GM11168 (cell line): ENCODE results near the gene PAQR4.
"Not testable (repeated sequence)": the region's sequence is repeated elsewhere in the genome, so short reads cannot be mapped to it uniquely, and the experiment has no call there.

Source experiments
- in situ Hi-C: fragments of 300-500 bp; cut with MboI; formaldehyde crosslinking; loops from one replicate; pipeline ENCODE4 v1.12.0; 2022; ENCODE audit warnings: low sequenced_read_pairs; ENCODE audit not compliant: unreplicated experiment

The PAQR4 gene

GRCh38 chr16:2968738-2969544 lies at the start of gene PAQR4:
PAQR4 (plus strand) TSS chr16:2969348; CDS start chr16:2969675, 327 bp downstream.
- in situ Hi-C loops = no loop called here

- in situ Hi-C loops = loop anchor here (5.0 kb wide), 1 partner anchor 42 kb away; no protein-coding TSS in a partner anchor
Observed at GRCh38 chr16:2919511-2920255, 49.5 kb upstream of the PAQR4 start.

GRCh38 chr16:2923481-2923880 lies 45.7 kb upstream of the PAQR4 start:
- in situ Hi-C loops = loop anchor here (5.0 kb wide), 1 partner anchor 46 kb away; no protein-coding TSS in a partner anchor

GRCh38 chr16:2924901-2925755 lies 44.0 kb upstream of the PAQR4 start:
- in situ Hi-C loops = loop anchor here (5.0 kb wide), 1 partner anchor 48 kb away; no protein-coding TSS in a partner anchor

- in situ Hi-C loops = no loop called here
Observed at GRCh38 chr16:2925951-2926649, 43.0 kb upstream of the PAQR4 start.

GRCh38 chr16:2926650-2926999 lies 42.5 kb upstream of the PAQR4 start:
- in situ Hi-C loops = no loop called here

- in situ Hi-C loops = no loop called here
Observed at GRCh38 chr16:2927010-2927646, 42.0 kb upstream of the PAQR4 start.

GRCh38 chr16:2928151-2928550 lies 41.0 kb upstream of the PAQR4 start:
- in situ Hi-C loops = not testable (repeated sequence)

GRCh38 chr16:2928796-2929195 lies 40.4 kb upstream of the PAQR4 start:
- in situ Hi-C loops = no loop called here

- in situ Hi-C loops = no loop called here
Observed at GRCh38 chr16:2929693-2930092, 39.5 kb upstream of the PAQR4 start.

GRCh38 chr16:2930236-2930635 lies 38.9 kb upstream of the PAQR4 start:
- in situ Hi-C loops = no loop called here

- in situ Hi-C loops = not testable (repeated sequence)
Observed at GRCh38 chr16:2931231-2931914, 37.8 kb upstream of the PAQR4 start.

GRCh38 chr16:2933136-2933535 lies 36.0 kb upstream of the PAQR4 start:
- in situ Hi-C loops = no loop called here

GRCh38 chr16:2933701-2934100 lies 35.4 kb upstream of the PAQR4 start:
- in situ Hi-C loops = no loop called here

GRCh38 chr16:2934450-2934849 lies 34.7 kb upstream of the PAQR4 start:
- in situ Hi-C loops = no loop called here

- in situ Hi-C loops = no loop called here
Observed at GRCh38 chr16:2936436-2937011, 32.6 kb upstream of the PAQR4 start.

GRCh38 chr16:2937170-2937569 lies 32.0 kb upstream of the PAQR4 start:
- in situ Hi-C loops = no loop called here

- in situ Hi-C loops = no loop called here
Observed at GRCh38 chr16:2938206-2938605, 30.9 kb upstream of the PAQR4 start.

- in situ Hi-C loops = no loop called here
Observed at GRCh38 chr16:2939968-2940367, 29.2 kb upstream of the PAQR4 start.
